H9 (cell line): ENCODE data around the gene STKLD1. TPM values are rescaled to one million over a fixed set of nuclear protein-coding genes. Genes with fewer than 3 reads are reported as not detected.

ENCODE experiments used
- DNase-seq: peaks from one replicate; pipeline ENCODE4 v3.0.0-alpha.2; 2017
- H2AFZ ChIP-seq: one replicate; pipeline ENCODE4 v1.6.1; 2013; ENCODE audit warnings: mild to moderate bottlenecking, low read length, control low read depth, moderate library complexity
- H2AK5ac ChIP-seq: 2 replicates; pipeline ENCODE4 v1.6.1; 2013; ENCODE audit warnings: low read length, control low read depth, mixed read lengths; ENCODE audit not compliant: insufficient read length
- H2BK120ac ChIP-seq: one replicate; pipeline ENCODE4 v1.6.1; 2013; ENCODE audit warnings: low read depth, mild to moderate bottlenecking, low read length, control low read depth, inconsistent platforms; ENCODE audit not compliant: poor library complexity, severe bottlenecking
- H2BK12ac ChIP-seq: 2 replicates; pipeline ENCODE4 v1.6.1; 2013; ENCODE audit warnings: low read length, control low read depth, mixed read lengths, low read depth; ENCODE audit not compliant: insufficient read length
- H2BK15ac ChIP-seq: 2 replicates; pipeline ENCODE4 v1.6.1; 2013; ENCODE audit warnings: low read depth, low read length, control low read depth
- H2BK20ac ChIP-seq: one replicate; pipeline ENCODE4 v1.6.1; 2013; ENCODE audit warnings: low read depth, mild to moderate bottlenecking, low read length, control low read depth, inconsistent platforms; ENCODE audit not compliant: poor library complexity, severe bottlenecking
- H2BK5ac ChIP-seq: 2 replicates; pipeline ENCODE4 v1.6.1; 2013; ENCODE audit warnings: low read length, control low read depth, mixed read lengths; ENCODE audit not compliant: insufficient read length
- H3K14ac ChIP-seq: 2 replicates; pipeline ENCODE4 v1.6.1; 2013; ENCODE audit warnings: low read length, control low read depth; ENCODE audit not compliant: insufficient read depth
- H3K18ac ChIP-seq: 2 replicates; pipeline ENCODE4 v1.6.1; 2013; ENCODE audit warnings: low read depth, mild to moderate bottlenecking, mixed read lengths, low read length, control low read depth; ENCODE audit not compliant: insufficient read length
- H3K23ac ChIP-seq: 2 replicates; pipeline ENCODE4 v1.6.1; 2013; ENCODE audit warnings: low read length, control low read depth, mixed read lengths, low read depth; ENCODE audit not compliant: insufficient read length
- H3K23me2 ChIP-seq: 2 replicates; pipeline ENCODE4 v1.6.1; 2013; ENCODE audit warnings: low read depth, mild to moderate bottlenecking, mixed read lengths, low read length, control low read depth; ENCODE audit not compliant: insufficient read length, poor library complexity, severe bottlenecking
- H3K27ac ChIP-seq: 2 replicates; pipeline ENCODE4 v1.5.1; 2013; ENCODE audit warnings: low read length, control low read depth, mixed read lengths, low read depth; ENCODE audit not compliant: insufficient read length
- H3K27me3 ChIP-seq: 2 replicates; pipeline ENCODE4 v1.6.1; 2013; ENCODE audit warnings: low read length, control low read depth, inconsistent platforms; ENCODE audit not compliant: insufficient read depth
- H3K4ac ChIP-seq: 2 replicates; pipeline ENCODE4 v1.6.1; 2013; ENCODE audit warnings: low read depth, mild to moderate bottlenecking, control low read depth, inconsistent platforms, low read length, moderate library complexity
- H3K4me1 ChIP-seq: 2 replicates; pipeline ENCODE4 v1.6.1; 2013; ENCODE audit warnings: low read length, control low read depth, inconsistent platforms; ENCODE audit not compliant: insufficient read depth
- H3K4me2 ChIP-seq: 2 replicates; pipeline ENCODE4 v1.6.1; 2013; ENCODE audit warnings: low read length, control low read depth, mixed read lengths; ENCODE audit not compliant: insufficient read length, insufficient read depth
- H3K56ac ChIP-seq: 2 replicates; pipeline ENCODE4 v1.6.1; 2013; ENCODE audit warnings: low read depth, mild to moderate bottlenecking, mixed read lengths, low read length, control low read depth; ENCODE audit not compliant: insufficient read length
- H3K79me1 ChIP-seq: 2 replicates; pipeline ENCODE4 v1.6.1; 2013; ENCODE audit warnings: low read depth, mild to moderate bottlenecking, moderate library complexity, low read length, control low read depth, inconsistent platforms; ENCODE audit not compliant: insufficient read depth, poor library complexity, severe bottlenecking
- H3K79me2 ChIP-seq: 2 replicates; pipeline ENCODE4 v1.6.1; 2013; ENCODE audit warnings: low read length, control low read depth, inconsistent platforms; ENCODE audit not compliant: insufficient read depth
- H3K9ac ChIP-seq: 2 replicates; pipeline ENCODE4 v1.6.1; 2013; ENCODE audit warnings: low read length, control low read depth, mixed read lengths; ENCODE audit not compliant: insufficient read length; ENCODE audit errors: extremely low read depth
- H3K9me3 ChIP-seq: one replicate; pipeline ENCODE4 v1.6.1; 2013; ENCODE audit warnings: low read depth, low read length, inconsistent platforms; ENCODE audit not compliant: control insufficient read depth
- H3T11ph ChIP-seq: one replicate; pipeline ENCODE4 v1.6.1; 2013; ENCODE audit warnings: mild to moderate bottlenecking, low read length, control low read depth, inconsistent platforms
- H4K20me1 ChIP-seq: one replicate; pipeline ENCODE4 v1.6.1; 2013; ENCODE audit not compliant: control insufficient read depth, insufficient read length, insufficient read depth
- H4K5ac ChIP-seq: 2 replicates; pipeline ENCODE4 v1.6.1; 2013; ENCODE audit warnings: low read depth, mild to moderate bottlenecking, mixed read lengths, low read length, control low read depth; ENCODE audit not compliant: insufficient read length
- H4K8ac ChIP-seq: replicated peaks from 2 replicates; pipeline ENCODE4 v1.6.1; 2013; ENCODE audit warnings: low read length, control low read depth, mixed read lengths, low read depth; ENCODE audit not compliant: insufficient read length
- H4K91ac ChIP-seq: 2 replicates; pipeline ENCODE4 v1.6.1; 2013; ENCODE audit warnings: low read depth, mild to moderate bottlenecking, moderate library complexity, mixed read lengths, low read length, control low read depth; ENCODE audit not compliant: insufficient read length
- H3K27ac Mint-ChIP-seq, 3 experiments: 2 replicates in 2 of 3; 3 replicates in 1 of 3; pipeline ENCODE4 v1.8.0; 2020 to 2021; ENCODE audit warnings: mixed read lengths in 3 of 3, mild to moderate bottlenecking in 1 of 3, moderate library complexity in 1 of 3
- H3K27me3 Mint-ChIP-seq: 2 replicates; pipeline ENCODE4 v1.8.0; 2021; ENCODE audit warnings: low read depth, mild to moderate bottlenecking, moderate library complexity, mixed read lengths
- H3K36me3 Mint-ChIP-seq, 3 experiments: 2 replicates in 2 of 3; 3 replicates in 1 of 3; pipeline ENCODE4 v1.8.0; 2020 to 2021; ENCODE audit warnings: low read depth in 3 of 3, mixed read lengths in 3 of 3; ENCODE audit not compliant: insufficient read depth in 1 of 3
- H3K4me1 Mint-ChIP-seq, 2 experiments: 2 replicates each; pipeline ENCODE4 v1.8.0; 2020; ENCODE audit warnings: mixed read lengths in 2 of 2
- H3K4me3 Mint-ChIP-seq, 2 experiments: 2 replicates in 1 of 2; 3 replicates in 1 of 2; pipeline ENCODE4 v1.8.0; 2020 to 2021; ENCODE audit warnings: mild to moderate bottlenecking in 2 of 2, mixed read lengths in 2 of 2, moderate library complexity in 1 of 2
- H3K9me3 Mint-ChIP-seq, 2 experiments: 2 replicates in 1 of 2; 3 replicates in 1 of 2; pipeline ENCODE4 v1.8.0; 2020; ENCODE audit warnings: mild to moderate bottlenecking in 2 of 2, mixed read lengths in 2 of 2, moderate library complexity in 1 of 2
- CTCF ChIP-seq: fragments of 200-600 bp; sonication (generic); conservative IDR thresholded peaks from 3 replicates; pipeline ENCODE4 v1.8.0; 2021; ENCODE audit warnings: antibody characterized with exemption, mild to moderate bottlenecking
- WGBS: extraction: QIAGEN DNeasy Blood & Tissue Kit; methylation state at CpG from one replicate; pipeline ENCODE4 v1.1.7; 2013; ENCODE audit warnings: missing lambda C conversion rate, low lambda C conversion rate, mixed read lengths; ENCODE audit not compliant: insufficient read length; ENCODE audit errors: extremely low coverage; 5-methylcytosine and 5-hydroxymethylcytosine counted together
- total RNA-seq: library from RNA; stranded (reverse); gene quantifications from 2 replicates; pipeline ENCODE4 v1.2.1, GENCODE V29; 2021

The STKLD1 gene
- total RNA-seq, 1 experiment from 2014 or later = 0.57 TPM

DNA sequence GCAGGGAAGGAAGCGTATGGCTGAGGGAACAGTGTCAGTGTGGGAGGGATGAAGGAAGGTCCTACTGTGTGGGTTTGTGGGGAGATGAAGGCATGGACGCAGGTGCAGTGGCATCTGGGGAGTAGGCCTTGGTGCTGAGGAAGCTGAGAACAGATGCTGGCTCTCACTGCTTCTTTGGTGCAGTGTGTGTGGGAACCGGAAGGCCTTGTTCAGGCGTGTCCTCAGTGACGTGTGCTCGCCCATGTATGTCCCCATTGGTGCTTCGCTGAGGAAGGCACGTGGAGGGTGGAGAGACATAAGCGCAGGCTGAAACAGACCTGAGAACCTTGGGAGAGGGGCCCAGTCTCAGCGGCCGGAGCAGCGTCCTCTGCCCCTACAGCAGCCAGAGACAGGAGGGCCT is 64.7 kb downstream of the STKLD1 start:
- Histone ChIP-seq H3K4me2 (no peak overlapping the region), H3K27ac (no peak overlapping the region), H3K4me1 (no peaks in the 10 kb centered on the region), H2BK20ac (no peak overlapping the region), H3K56ac (no peak overlapping the region), H4K20me1 (no peaks in the 10 kb centered on the region), H2AFZ (no peak overlapping the region), H3K4ac (no peak overlapping the region), H3K27me3 (no peaks in the 10 kb centered on the region), H3K18ac (no peak overlapping the region), H4K5ac (no peak overlapping the region), H4K8ac (no peak overlapping the region), H2BK12ac (no peak overlapping the region), H3K9me3 (no peaks in the 10 kb centered on the region), H2BK120ac (no peak overlapping the region), H3K23ac (no peak overlapping the region), H3K23me2 (no peaks in the 10 kb centered on the region), H3K14ac (no peak overlapping the region), H3K79me2 (no peaks in the 10 kb centered on the region), H4K91ac (no peak overlapping the region), H2BK5ac (no peak overlapping the region), H3K9ac (no peak overlapping the region), H2AK5ac (no peak overlapping the region), H3K79me1 (no peaks in the 10 kb centered on the region), H2BK15ac (no peak overlapping the region), H3T11ph (no peak overlapping the region)
- Mint-ChIP-seq H3K27me3 (no peaks in the 10 kb centered on the region), H3K36me3 (no peaks in the 10 kb centered on the region; a peak in 1 of 7 replicates), H3K4me1 (no peaks in the 10 kb centered on the region), H3K4me3 (no peak overlapping the region), H3K9me3 (no peaks in the 10 kb centered on the region), H3K27ac (no peak overlapping the region; a peak in 2 of 7 replicates)
- no CpG with 5 or more reads among the region's 12 CpGs for WGBS
- TF ChIP-seq CTCF = no peak
- no peak for DNase-seq
